ENCODE measurements around the gene CLEC4G.

The CLEC4G gene

GRCh38 chr19:7697721-7698287 lies 34.1 kb downstream of the CLEC4G start:
- no peak for TF ChIP-seq EZH2phosphoT487 (IDR thresholded peaks at IDR 0.05; ENCODE audit: low read depth)
- TF ChIP-seq CTCF (IDR thresholded peaks at IDR 0.05; ENCODE audit: low read depth, low read length) = no peak
- Histone ChIP-seq H3K36me3 (replicated peaks; ENCODE audit: low read depth, low read length) (no peaks in the 10 kb centered on the region), H3K4me3 (ENCODE audit: low read length) (no peak overlapping the region), H2AFZ (ENCODE audit: low read depth, low read length) (no peak overlapping the region), H3K79me2 (ENCODE audit: low read length) (no peaks in the 10 kb centered on the region), H3K27ac (ENCODE audit: low read length) (no peak overlapping the region), H3K4me1 (ENCODE audit: low read length) (peaks cover 37% of the 10 kb centered on the region), H3K27me3 (ENCODE audit: low read depth, low read length) (peaks cover 55% of the 10 kb centered on the region), H3K9ac (ENCODE audit: low read length) (no peak overlapping the region), H3K9me3 (ENCODE audit: insufficient read depth, low read length) (no peaks in the 10 kb centered on the region), H3K4me2 (ENCODE audit: low read length) (no peak overlapping the region), H4K20me1 (ENCODE audit: insufficient read depth, low read length) (no peaks in the 10 kb centered on the region)

- H3K9ac ChIP-seq (ENCODE audit: low read length) = no peak overlapping the region
- H3K4me1 ChIP-seq (ENCODE audit: low read length) = peaks cover 15% of the 10 kb centered on the region
- no peak overlapping the region for H2AFZ ChIP-seq (ENCODE audit: low read depth, low read length)
- peak overlapping the region; percentile 4; the same call in 1 of the 2 replicates for H3K4me2 ChIP-seq (ENCODE audit: low read length)
- H3K36me3 ChIP-seq (replicated peaks; ENCODE audit: low read depth, low read length) = no peaks in the 10 kb centered on the region
- no peak overlapping the region for H3K27ac ChIP-seq (ENCODE audit: low read length)
- H3K9me3 ChIP-seq (ENCODE audit: insufficient read depth, low read length) = no peaks in the 10 kb centered on the region
- peaks cover 44% of the 10 kb centered on the region for H3K27me3 ChIP-seq (ENCODE audit: low read depth, low read length)
- no peaks in the 10 kb centered on the region for H4K20me1 ChIP-seq (ENCODE audit: insufficient read depth, low read length)
- H3K79me2 ChIP-seq (ENCODE audit: low read length) = no peaks in the 10 kb centered on the region
- H3K4me3 ChIP-seq (ENCODE audit: low read length) = no peak overlapping the region
- TF ChIP-seq CTCF (IDR thresholded peaks at IDR 0.05; ENCODE audit: low read depth, low read length) (no peak), EZH2phosphoT487 (IDR thresholded peaks at IDR 0.05; ENCODE audit: low read depth) (no peak)
These were observed 37.4 kb downstream of the CLEC4G start for GRCh38 chr19:7694499-7694898.

- Histone ChIP-seq H3K79me2 (ENCODE audit: low read length) (no peaks in the 10 kb centered on the region), H4K20me1 (ENCODE audit: insufficient read depth, low read length) (no peaks in the 10 kb centered on the region), H3K9ac (ENCODE audit: low read length) (no peak overlapping the region), H3K4me1 (ENCODE audit: low read length) (peaks cover 13% of the 10 kb centered on the region), H3K27ac (ENCODE audit: low read length) (no peak overlapping the region), H3K9me3 (ENCODE audit: insufficient read depth, low read length) (no peaks in the 10 kb centered on the region), H3K36me3 (replicated peaks; ENCODE audit: low read depth, low read length) (no peaks in the 10 kb centered on the region), H3K4me2 (ENCODE audit: low read length) (no peak overlapping the region), H3K4me3 (ENCODE audit: low read length) (no peak overlapping the region), H3K27me3 (ENCODE audit: low read depth, low read length) (peaks cover 26% of the 10 kb centered on the region), H2AFZ (ENCODE audit: low read depth, low read length) (no peak overlapping the region)
- TF ChIP-seq CTCF (IDR thresholded peaks at IDR 0.05; ENCODE audit: low read depth, low read length) (no peak), EZH2phosphoT487 (IDR thresholded peaks at IDR 0.05; ENCODE audit: low read depth) (no peak)
These were observed 39.4 kb downstream of the CLEC4G start for GRCh38 chr19:7692417-7693088.

DNA sequence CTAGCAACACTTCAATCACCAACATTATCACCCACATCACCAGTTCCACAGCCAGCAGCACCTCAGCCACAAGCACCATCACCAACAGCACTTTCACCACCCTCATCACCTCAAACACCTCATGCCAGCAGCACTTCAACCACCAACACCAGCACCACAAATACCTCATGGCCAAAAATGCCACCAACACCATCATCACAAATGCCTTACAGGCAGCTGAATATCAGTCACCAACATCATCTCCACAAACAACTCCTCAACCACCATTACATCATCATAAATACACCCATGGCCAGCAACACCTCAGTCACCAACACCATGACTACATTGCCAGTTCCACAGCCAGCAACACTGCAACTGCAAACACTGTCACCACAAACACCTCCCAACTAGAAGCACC lies 40.4 kb downstream of the CLEC4G start:
- H2AFZ ChIP-seq (ENCODE audit: low read depth, low read length) = no peak overlapping the region
- no peak overlapping the region for H3K9ac ChIP-seq (ENCODE audit: low read length)
- no peaks in the 10 kb centered on the region for H3K36me3 ChIP-seq (replicated peaks; ENCODE audit: low read depth, low read length)
- H4K20me1 ChIP-seq (ENCODE audit: insufficient read depth, low read length) = no peaks in the 10 kb centered on the region
- no peaks in the 10 kb centered on the region for H3K79me2 ChIP-seq (ENCODE audit: low read length)
- TF ChIP-seq CTCF (IDR thresholded peaks at IDR 0.05; ENCODE audit: low read depth, low read length) = no peak
- no peak for TF ChIP-seq EZH2phosphoT487 (IDR thresholded peaks at IDR 0.05; ENCODE audit: low read depth)
- no peak overlapping the region for H3K27ac ChIP-seq (ENCODE audit: low read length)
- H3K4me3 ChIP-seq (ENCODE audit: low read length) = no peak overlapping the region
- no peaks in the 10 kb centered on the region for H3K9me3 ChIP-seq (ENCODE audit: insufficient read depth, low read length)
- peaks cover 15% of the 10 kb centered on the region; the same call in 1 of the 2 replicates for H3K27me3 ChIP-seq (ENCODE audit: low read depth, low read length)
- peaks cover 13% of the 10 kb centered on the region for H3K4me1 ChIP-seq (ENCODE audit: low read length)
- no peak overlapping the region for H3K4me2 ChIP-seq (ENCODE audit: low read length)

Measured in OCI-LY3 (cell line).